NCI-H69 (cell line): ENCODE results near the gene LMAN2.
"Not testable (repeated sequence)": the region's sequence is repeated elsewhere in the genome, so short reads cannot be mapped to it uniquely, and the experiment has no call there.

Experiments used
- DNase-seq: peaks from one replicate; lab custom pipeline; 2025; lab: John Stamatoyannopoulos, UW

LMAN2 gene

DNA sequence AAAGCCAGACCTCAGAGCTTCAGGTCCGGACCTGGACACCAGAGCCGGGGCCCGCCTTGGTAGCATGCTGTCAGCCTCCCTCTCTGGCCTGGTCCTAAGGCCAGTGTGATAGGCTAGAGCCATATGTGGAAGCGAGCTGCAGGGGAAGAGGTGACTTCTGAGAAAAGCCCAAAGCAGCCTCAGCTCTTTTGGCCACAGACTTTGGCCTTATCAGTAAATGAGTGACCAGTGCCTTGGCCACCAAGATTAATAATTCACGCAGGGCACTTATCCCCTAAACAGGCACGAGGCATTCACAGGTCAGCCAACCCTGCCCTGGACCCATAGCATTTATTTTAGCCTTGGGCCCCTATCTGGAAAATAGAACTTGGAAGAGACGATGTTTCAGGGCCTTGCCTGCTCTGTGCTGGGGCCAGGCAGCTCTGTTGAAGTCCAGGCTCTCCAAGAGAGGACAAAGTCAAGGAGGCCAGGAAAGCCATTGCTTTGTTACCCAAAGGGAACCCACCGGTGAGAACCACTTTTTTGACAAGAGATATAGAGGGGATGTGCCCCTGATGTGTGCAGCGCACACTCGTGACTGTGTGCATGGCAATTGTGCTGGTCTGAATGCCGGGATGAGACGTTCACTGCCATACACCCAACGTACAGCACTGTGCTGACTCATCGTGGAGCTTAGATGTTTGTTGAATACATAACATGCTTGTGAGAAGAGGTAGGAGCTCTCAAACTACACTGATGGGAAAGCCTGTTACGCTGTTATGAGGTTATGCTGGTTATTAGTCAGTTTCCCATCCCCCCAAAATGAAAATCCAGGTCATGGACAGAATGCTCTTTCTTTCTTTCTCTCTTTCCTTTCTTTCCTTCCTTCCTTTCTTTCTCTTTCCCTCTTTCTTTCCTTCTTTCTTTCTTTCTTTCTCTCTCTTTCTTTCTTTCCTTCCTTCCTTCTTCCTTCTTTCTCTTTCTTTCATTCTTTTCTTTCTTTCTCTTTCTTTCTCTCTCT, 27.7 kb upstream of the LMAN2 start:
- no peak for DNase-seq

DNA sequence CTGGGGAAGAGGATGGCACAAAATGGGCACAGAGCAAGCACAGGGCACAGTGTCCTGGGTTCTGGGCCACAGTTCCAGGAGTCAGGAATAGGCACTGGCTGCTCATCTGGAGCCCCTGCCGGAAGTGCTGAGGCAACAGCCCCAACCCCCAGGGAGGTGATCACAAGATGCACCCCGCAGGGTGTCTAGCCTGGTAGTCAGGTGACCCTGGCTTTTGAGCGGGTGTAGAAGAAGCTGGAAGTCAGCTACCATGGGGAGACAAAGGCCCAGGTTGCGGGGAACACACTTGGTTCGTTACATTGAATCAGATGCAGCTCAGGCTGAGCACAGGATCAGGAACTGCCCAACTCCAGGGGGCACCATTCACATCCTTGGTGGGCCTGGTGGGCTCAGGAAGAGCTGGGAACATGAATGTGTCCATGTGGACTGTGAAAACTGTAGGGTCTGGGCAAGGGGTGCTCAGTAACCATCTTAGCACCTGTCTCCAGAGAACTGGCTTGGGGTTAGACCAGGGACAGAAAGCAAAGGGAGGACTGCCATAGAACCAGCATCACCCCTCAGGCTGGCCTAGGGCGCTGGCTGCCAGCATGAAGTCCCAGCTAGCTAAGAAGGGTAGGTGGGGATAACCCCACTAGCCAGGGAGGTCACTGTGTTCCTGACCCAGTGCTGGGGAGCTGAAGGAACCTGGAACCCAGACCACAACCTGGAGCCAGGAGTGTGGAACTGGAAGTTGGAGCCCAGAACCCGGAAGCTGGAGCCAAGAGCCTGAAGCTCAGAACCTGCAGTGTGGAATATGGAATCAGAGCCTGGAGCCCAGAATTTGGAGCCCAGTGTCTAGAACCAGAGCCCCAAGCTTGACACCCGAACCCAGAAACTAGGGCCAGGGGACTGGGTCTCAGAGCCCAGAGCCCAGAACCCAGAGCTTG, 26.6 kb upstream of the LMAN2 start:
- peak; percentile 49 for DNase-seq

DNA sequence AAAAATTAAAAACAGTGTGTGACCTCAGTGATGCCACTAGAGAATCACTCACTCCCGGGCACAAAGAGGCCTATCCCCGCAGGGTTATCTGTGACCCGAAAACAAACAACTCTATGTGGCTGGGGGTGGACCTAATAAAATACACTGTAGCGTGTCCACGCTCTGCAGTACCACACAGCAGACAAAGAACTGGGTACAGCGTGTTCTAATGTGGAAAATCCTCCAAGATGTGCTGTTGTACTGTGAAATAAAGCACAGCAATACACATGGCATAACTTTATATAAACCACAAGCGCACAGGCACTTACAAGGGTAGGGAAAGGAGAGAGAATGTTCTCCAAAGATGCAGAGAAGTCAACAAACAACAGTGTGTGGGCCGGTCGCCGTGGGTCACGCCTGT, 24.6 kb upstream of the LMAN2 start:
- no peak for DNase-seq

DNA sequence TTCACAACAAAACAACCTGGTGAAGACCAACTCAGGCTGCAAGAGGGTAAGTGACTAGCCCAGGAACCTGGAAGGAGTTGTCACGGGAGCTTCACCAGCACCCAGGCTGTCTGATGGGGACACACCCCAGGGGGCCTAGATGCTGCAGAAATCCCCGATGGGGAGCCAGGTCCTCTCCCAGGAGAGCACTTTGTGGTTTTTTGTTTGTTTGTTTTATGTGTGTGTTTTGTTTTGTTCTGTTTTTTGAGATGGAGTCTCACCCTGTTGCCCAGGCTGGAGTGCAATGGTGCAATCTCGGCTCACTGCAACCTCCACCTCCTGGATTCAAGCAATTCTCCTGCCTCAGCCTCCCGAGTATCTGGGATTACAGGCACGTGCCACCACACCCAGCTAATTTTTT, 24.0 kb upstream of the LMAN2 start:
- DNase-seq: not testable (repeated sequence)

DNA sequence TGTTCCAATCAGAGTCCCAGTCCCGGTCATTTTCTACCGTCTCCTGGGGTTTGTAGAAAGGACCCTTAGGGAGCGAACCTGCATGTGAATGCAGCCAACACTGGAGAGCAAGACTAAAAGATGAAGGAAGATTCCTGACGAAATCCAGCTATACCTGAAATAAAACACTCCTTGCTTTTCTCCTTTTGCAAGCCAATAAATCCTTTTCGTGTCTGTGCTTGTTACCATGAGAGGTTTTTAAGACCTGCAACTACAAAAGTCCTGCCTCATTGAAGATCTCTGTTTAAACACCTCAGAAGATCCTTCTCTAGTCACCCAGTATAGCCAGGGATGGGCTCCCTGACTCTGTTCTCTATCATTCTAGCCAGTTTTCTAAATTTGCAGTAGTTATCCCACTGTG, 22.7 kb upstream of the LMAN2 start:
- DNase-seq: no peak

DNA sequence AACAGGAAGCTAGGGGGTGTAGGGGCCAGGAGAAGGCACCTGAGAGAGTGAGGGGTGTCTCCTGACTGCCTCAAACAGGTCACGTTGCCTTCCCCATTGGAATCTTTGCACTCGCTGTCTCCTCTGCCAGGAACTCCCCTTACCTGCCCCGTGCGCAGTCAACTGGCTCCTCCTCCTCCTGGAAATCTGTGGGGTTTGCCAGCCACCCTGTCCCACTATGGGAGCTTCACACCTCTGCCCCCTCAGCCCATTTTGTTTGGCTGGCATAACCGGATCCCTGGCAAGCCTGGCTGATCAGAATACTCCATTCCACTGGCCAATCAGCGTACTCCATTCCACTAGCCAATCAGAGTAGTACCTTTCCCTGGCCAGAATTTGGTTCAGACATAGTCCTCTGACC, 22.3 kb upstream of the LMAN2 start:
- DNase-seq: peak; percentile 24

DNA sequence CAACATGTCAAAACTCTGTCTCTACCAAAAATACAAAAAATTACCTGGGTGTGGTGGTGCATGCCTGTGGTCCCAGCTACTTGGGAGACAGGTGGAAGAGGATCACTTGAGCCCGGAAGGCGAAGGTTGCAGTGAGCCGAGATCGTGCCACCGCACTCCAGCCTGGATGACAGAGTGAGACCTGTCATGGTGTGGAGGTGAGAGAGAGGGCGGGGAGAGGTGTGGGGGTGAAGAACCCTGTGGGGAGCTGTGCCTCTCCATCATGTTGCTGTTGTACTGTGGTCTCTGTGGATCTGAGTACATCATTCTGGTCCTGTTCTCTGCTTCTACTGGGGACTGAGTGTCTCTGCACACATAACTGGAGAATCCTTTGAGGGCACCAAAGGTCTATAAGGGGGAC, 21.4 kb upstream of the LMAN2 start:
- no peak for DNase-seq

DNA sequence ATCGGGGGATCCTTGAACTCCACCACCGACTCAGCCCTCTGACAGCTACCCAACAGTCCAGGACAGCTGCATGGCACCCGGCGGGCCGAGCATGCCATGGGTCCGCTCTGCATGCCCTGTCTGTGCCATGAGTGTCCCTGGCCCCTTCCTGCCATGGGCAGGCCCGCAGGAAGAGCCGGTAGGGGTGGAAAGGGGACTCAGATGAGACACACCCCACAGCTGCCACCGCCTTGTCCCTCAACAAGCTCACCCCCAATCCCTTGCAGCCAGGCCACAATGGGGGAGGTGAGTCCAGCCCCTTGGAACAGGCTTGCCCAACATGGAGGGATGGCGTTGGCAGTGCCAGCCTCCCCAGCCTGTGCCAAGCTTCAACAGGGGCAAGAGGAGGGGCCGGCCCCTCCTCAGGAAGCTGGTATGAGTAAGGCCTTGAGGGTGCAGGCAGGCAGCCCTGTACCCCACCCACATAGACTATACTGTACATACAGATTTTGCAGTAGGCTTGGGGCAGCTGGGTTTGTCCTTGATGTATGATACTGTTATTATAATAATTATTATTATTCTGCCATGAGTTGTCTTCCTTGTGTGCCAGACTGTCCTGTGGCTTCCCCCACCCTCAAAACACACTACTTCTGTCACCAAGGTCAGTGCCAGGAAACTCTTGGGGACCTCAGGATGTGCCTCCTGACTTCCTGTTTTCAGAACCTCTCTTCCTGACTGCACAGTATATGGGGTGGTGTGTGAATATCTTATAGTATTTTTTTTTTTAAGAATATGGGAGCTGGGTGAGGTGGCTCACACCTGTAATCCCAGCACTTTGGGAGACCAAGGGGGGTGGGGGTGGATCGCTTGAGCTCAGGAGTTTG, 20.8 kb upstream of the LMAN2 start:
- DNase-seq: no peak

DNA sequence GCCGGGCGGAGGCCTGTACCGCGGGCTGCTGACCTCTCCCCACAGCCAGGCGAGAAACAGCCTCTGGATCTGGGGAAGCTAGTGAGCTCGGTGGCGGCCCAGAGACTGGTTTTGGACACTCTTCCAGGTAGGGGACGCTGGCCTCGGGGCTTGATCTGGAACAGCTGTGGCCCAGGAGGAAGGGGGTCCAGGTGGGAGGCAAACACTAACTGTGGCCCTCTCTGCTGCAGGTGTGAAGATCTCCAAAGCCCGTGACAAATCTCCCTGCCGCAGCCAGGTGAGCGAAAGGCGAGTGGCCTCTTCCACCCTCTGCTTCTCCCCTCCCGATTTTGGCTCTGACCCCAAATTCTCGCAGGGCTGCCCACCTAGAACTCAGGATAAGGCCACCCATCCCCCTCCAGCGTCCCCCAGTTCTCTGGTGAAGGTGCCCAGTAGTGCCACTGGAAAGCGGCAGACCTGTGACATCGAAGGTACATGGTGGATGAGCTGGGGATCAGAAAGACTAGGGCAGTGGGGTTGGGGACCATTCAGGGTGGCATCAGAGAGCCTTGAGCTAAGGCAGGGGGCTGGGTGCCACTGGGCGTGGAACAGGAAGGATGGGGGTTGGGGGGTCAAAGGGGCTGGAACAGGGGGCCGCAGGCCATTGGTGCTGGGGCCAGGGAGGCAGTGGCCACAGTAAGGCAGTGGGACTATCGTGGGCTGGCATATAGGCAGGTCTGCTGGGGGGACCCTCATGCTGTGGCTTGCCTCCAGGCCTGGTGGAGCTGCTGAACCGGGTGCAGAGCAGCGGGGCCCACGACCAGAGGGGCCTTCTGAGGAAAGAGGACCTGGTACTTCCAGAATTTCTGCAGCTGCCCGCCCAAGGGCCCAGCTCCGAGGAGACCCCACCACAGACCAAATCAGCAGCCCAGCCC, 19.9 kb upstream of the LMAN2 start:
- DNase-seq: no peak

DNA sequence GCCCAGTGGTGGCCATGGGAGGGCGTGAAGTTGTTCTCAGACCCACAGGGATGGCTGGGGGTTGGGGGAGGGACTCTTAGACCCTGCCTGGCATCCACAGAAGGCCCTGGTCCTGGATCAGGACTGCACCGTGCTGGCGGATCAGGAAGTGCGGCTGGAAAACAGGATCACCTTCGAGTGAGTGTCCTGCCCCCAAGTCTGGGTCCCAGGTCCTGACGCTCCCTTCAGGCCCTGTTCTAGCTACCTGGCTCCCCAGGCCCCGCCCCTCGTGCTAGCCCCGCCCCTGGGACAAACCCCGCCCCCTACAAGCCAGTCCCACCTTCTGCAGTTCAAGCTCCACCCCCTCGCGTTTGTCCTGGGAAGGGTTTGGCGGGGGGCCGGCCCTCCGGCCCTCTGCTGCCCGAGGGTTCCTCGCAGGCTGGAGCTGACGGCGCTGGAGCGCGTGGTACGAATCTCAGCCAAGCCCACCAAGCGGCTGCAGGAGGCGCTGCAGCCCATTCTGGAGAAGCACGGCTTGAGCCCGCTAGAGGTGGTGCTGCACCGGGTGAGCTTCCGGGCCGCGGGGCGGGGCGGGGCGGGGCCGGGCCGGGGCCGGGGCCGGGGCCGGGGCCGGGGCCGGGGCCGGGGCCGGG, 19.1 kb upstream of the LMAN2 start:
- DNase-seq: peak; percentile 96

DNA sequence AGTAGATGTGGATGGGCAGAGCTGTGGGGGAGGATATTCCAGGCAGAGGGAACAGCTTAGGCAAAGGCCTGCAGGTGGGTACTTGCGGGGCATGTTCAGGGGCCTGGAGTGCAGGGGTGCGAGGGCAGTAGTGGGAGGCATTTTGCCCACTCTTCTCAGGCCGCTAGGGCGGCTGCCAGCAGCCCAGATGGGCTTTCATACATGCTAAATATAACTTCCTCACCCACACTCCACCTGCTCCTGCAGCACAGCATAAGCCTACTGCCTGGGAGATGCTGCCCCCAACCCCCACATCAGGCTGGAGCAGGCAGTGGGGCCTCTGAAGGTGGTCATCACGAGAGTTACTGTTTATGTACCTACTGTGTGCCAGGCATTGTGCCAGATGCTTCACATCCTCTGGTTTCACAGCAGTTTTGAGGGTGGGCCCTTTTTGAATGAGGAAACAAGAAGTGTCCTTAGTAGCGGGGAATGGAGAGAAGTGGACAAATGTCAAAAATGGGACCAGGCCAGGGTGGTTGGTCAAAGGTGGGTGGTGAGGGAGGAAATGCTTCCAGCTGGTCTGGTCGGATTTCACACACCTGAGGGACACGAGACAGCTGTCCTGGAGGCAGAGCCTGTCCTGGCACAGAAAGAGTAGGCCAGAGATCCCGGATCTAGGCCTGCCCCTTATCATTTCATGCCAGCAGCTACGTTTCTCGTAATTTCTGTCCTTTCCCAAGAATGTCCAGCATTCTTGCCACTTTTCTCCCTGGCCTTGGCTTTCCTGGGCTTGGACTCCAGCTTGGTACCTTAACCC, 18.4 kb upstream of the LMAN2 start:
- no peak for DNase-seq

DNA sequence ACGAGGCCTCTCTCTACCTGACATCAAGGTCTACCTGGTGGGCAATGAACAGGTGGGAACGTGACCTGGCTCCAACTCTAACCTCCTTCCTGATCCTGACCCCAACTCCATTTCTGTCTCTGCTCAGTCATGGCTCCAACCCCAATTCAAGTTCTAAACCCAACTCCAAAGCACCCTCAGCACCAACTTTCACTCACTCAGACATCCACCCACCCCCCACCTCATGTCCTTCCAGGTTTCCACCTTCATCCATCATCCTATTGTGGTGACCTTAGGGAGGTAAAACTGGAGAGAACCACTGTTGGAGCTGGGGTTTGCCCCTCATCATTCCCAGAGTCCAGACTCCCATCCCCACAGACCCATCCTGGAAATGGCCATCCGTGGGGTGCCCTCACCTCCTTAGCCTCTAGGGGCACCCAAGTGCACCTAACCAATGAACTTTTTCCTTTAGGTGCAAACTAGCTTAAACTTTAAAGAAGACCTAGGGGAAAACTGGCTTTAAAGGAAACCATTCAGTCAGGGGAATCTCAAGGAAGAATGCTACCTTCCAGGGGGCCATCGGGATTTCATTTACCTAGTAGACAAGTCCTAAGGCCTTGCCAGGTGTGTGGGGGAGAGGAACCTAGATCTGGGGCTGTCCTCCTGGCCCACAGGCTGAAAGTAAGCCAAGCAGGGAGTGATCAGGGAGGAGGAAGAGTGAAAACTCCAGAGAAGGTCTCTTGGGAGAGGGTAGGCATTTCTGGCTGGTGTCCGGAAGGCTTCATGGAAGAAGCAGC, 17.6 kb upstream of the LMAN2 start:
- peak; percentile 40 for DNase-seq

DNA sequence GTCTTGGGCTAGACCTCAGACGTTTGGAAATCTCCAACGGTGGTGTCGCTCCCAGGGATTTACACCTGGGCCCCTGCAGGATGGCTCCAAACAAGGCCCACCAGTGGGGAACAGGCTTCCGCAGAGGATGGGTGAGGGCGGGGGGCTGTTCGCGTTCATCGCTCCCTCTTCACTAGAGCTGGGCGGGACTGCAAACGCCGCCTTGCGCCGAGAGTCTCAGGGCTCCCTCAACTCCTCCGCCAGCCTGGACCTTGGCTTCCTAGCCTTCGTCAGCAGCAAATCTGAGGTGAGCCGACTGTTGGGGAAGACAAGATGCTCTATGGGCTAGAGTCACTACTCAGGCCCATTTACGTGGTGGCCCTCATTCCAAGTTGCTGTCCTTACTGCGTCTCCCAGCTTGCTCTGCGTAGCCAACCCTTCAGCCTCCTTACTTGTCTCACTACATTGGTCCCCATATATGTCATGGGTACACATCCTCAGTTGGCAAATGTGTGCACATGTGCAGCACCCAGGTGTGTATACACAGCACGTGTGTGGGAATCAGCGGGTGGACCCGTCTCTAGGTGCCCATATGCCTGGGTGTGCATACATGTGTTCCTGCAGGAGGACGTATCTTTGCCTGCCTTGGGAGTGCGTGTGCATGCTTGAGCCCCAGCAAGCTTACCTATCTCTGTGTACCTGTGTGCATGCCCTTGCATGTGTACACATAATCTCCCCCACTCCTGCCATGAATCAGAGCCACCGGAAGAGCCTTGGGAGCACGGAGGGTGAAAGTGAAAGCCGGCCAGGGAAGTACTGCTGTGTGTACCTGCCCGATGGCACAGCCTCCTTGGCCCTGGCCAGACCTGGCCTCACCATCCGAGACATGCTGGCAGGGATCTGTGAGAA, 16.8 kb upstream of the LMAN2 start:
- no peak for DNase-seq

DNA sequence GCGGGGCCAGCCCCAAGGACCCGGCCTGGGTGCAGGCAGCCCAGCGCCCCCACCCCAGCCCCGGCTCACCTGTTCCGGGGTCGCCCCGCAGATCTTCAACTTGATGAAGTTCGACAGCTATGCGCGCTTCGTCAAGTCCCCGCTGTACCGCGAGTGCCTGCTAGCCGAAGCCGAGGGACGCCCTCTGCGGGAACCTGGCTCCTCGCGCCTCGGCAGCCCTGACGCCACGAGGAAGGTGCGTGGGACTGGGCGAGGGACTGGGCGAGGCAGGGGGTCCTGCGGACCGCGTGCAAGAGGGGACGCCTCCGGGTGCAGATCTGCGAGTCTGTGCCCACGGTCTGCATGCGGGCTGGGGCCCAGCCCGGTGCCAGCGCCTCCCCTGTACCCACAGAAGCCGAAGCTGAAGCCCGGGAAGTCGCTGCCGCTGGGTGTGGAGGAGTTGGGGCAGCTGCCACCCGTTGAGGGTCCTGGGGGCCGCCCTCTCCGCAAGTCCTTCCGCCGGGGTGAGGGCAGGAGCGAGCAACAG, 15.9 kb upstream of the LMAN2 start:
- DNase-seq: no peak

DNA sequence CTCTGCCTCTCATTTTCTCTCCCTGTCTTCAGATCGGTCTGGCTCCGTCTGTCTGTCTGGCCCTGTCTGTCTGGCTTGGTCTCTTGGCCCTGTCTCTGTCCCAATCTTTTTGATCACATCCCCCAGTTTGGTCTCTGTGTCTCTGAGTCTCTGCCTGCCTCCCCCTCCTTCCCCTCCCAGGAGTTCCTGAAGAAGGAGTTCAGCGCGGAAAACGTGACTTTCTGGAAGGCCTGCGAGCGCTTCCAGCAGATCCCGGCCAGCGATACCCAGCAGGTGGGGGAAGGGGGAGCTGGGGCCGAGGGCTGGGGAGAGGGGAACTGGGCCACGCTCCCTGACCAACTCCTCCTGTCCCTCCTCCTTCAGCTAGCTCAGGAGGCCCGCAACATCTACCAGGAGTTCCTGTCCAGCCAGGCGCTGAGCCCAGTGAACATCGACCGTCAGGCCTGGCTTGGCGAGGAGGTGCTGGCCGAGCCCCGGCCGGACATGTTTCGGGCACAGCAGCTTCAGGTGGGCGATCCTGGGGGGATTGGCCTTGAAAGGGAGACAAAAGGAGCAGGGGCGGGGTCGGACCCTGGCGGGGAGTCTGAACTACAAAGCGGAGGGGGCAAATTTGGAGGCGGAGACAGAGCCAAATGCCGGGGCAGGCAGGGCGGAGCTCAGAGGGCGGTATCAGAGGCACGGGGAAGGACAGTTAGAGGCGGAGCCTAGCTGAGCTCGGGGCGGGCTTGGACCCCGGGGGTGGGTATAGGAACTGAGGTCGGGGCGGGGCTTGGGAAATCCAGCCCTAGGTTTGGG, 15.3 kb upstream of the LMAN2 start:
- DNase-seq: peak; percentile 90

DNA sequence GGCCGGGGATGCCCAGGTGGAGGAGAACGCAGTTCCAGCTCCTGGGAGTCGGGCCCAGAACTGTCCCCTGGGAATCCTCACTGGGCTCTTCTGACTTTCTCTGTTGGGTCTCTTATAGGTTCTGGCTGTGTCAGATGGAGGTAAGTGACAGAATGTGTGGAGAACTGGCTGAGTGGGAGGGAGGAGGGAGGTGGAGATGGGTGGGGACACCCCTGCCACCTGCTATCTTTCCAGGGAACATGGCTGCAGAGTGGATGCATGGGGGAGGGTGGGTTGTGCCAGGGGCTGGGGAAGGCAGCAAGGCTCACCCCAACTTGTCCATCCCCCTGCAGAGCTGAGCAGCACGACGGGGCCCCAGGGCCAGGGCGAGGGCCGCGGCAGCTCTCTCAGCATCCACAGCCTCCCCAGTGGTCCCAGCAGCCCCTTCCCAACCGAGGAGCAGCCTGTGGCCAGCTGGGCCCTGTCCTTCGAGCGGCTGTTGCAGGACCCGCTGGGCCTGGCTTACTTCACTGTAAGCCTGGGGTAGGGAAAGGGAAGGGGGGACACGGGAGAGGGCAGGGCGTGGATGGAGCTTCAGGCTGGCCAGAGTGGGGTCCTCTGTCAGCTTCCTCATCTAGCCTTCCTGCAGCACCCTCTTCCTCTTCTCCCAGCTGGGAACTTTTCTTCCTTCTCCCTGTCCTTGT, 14.5 kb upstream of the LMAN2 start:
- DNase-seq: no peak
